ENCODE data around the gene DCC. TPM values are rescaled to one million over a fixed set of nuclear protein-coding genes. Genes with fewer than 3 reads are reported as not detected.

Gene DCC, protein sequence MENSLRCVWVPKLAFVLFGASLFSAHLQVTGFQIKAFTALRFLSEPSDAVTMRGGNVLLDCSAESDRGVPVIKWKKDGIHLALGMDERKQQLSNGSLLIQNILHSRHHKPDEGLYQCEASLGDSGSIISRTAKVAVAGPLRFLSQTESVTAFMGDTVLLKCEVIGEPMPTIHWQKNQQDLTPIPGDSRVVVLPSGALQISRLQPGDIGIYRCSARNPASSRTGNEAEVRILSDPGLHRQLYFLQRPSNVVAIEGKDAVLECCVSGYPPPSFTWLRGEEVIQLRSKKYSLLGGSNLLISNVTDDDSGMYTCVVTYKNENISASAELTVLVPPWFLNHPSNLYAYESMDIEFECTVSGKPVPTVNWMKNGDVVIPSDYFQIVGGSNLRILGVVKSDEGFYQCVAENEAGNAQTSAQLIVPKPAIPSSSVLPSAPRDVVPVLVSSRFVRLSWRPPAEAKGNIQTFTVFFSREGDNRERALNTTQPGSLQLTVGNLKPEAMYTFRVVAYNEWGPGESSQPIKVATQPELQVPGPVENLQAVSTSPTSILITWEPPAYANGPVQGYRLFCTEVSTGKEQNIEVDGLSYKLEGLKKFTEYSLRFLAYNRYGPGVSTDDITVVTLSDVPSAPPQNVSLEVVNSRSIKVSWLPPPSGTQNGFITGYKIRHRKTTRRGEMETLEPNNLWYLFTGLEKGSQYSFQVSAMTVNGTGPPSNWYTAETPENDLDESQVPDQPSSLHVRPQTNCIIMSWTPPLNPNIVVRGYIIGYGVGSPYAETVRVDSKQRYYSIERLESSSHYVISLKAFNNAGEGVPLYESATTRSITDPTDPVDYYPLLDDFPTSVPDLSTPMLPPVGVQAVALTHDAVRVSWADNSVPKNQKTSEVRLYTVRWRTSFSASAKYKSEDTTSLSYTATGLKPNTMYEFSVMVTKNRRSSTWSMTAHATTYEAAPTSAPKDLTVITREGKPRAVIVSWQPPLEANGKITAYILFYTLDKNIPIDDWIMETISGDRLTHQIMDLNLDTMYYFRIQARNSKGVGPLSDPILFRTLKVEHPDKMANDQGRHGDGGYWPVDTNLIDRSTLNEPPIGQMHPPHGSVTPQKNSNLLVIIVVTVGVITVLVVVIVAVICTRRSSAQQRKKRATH (N-terminal part only)
- not detected for total RNA-seq

DNA sequence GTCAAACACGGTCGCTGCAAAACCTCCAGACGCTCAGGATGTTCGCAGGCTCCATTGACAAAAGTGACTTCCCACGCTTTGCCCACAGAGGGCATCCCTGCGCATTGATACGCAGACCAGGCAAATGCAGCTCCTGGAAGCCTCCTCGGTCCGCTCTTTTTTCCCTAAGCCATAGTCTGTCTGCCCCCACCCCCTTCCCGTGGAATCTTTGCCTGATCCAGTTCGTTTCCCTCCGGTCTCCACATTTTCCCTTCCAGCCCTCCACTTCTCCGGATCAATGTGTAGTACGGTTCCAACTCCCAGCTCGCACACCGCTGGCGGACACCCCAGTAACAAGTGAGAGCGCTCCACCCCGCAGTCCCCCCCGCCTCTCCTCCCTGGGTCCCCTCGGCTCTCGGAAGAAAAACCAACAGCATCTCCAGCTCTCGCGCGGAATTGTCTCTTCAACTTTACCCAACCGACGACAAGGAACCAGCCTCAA lies at the start of gene DCC:
TSS of gene DCC (plus strand) at position 307 of the 481 bp plus-strand sequence. CDS start 591 bp downstream, outside the sequence.
- ATAC-seq (no peak), DNase-seq (ENCODE audit: low spot score in 2 of 2) (no peak)
- Mint-ChIP-seq H3K36me3 (peaks cover 18 to 30% of the 10 kb centered on the region in 2 donors), H3K27ac (no peak within 1 kb of the TSS), H3K9me3 (peaks cover 10 to 13% of the 10 kb centered on the region in 2 donors)

DNA sequence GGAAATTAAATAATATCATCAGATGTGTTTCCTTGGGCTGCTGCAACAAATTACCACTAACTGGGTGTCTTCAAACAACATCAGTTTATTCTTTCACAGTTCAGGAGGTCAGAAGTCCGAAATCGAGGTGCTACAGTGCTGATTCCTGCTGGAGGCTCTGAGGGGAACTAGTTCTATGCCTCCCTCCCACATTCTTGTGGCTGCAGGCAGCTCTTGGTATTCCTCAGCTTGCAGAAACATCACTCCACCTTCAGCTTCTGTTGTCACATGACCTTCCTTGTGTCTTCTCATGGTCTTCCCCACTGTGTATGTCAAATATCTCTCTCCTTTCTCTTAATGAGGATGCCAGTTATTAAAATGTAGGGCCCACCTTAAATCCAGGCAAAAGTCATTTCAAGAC lies 29.3 kb upstream of the DCC start:
- Mint-ChIP-seq H3K36me3 (no peaks in the 10 kb centered on the region), H3K9me3 (peaks cover 14 to 18% of the 10 kb centered on the region in 2 donors), H3K27ac (no peak overlapping the region)
- ATAC-seq (no peak), DNase-seq (ENCODE audit: low spot score in 2 of 2) (no peak)

DNA sequence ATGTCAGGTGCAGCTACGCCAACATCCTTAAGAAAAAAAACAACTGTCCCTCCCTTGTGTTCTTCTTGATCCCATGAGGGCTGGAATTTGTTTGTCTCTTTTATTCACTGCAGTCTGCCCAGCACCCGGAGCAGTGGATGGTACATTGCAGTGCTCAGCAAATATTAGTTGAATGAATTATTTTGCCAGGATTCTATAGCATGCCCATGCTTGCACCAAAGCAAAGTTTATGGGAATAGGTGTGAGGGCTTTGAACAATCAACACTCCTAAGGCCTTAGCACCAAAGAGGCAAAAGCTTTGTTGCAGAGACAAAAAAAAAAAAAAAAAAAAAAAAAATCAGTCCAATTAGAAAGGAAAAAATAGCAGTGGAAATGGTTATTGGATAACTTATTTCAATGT lies 28.7 kb upstream of the DCC start:
- Mint-ChIP-seq H3K27ac (no peak overlapping the region), H3K36me3 (no peaks in the 10 kb centered on the region), H3K9me3 (peaks cover 15 to 18% of the 10 kb centered on the region in 2 donors)

DNA sequence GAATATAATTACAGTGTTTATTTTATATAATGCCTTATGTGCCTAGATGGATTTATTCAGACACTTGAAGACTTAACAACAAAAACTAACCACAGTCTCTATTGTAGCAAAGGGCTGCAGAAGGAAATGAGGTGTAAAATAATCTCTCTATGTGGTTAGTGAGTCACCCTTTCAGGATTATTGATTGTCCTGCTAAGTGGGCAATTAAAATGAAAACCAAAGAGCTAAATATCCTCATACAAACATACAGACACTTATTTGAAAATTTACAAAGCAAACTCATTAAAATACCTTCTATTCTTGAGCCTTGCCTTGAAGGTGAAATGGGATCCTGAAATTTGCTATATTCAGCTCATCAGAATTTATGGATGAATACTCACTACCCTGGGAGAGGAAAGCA lies 27.7 kb upstream of the DCC start:
- ATAC-seq, result no peak

More for the DNA sequence above, 28.7 kb upstream of the DCC start:
- DNase-seq (ENCODE audit: low spot score in 2 of 2) (no peak), ATAC-seq (no peak)

DNA sequence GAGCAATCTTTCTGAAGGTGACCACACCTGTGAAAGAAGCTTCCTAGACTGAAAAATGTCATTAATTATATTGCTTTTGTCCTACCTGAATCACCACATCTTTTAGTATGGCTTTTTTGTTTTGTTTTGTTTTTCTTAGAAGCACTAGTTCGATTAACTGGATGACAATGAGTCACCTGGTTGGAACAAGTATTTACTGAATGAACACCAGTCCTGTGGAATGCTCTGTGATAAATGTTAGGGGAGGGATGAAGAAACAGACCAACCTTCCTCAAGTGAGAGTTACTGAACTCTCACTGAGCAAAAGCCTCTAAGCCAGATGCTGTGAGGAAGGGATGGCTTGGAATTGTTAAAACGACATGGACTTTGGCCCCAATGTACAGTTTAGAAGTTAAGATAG lies 26.8 kb upstream of the DCC start:
- DNase-seq (ENCODE audit: low spot score in 2 of 2) (no peak), ATAC-seq (no peak)
- Mint-ChIP-seq H3K36me3 (no peaks in the 10 kb centered on the region), H3K9me3 (peaks cover 14 to 16% of the 10 kb centered on the region in 2 donors), H3K27ac (no peak overlapping the region)

More for the DNA sequence above, 27.7 kb upstream of the DCC start:
- H3K27ac Mint-ChIP-seq, result no peak overlapping the region
- no peak for DNase-seq (ENCODE audit: low spot score in 2 of 2)
- H3K9me3 Mint-ChIP-seq, result peaks cover 14 to 16% of the 10 kb centered on the region in 2 donors
- no peaks in the 10 kb centered on the region for H3K36me3 Mint-ChIP-seq

DNA sequence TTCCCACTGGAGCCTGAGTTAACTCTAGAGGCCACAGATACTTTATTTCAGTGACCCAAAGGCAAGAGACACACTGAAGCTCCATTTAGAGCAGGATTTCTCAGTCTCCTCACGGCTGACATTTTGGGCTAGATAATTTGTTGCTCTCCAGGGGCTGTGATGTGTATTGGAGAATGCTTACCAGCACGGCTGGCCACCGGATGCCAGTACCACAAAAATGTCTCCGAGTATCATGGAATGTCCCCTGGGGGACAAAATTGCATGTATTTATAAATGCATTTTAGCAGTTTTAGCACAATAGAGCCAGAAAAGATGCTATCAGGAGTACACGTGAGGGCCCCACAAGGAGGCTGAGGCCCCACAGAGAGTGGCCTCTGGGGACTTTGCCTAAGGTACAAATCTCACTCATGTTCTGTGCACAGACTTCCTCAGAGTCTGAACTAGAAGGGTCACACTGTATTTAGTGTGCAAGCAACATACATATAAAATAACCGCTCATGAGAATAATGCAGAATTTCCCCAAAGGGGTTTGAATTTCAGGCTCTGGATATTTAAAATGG lies 20.5 kb upstream of the DCC start:
- DNase-seq (ENCODE audit: low spot score in 2 of 2) (no peak), ATAC-seq (no peak)
- no peak overlapping the region for H3K27ac Mint-ChIP-seq
- H3K9me3 Mint-ChIP-seq, result peaks cover 4 to 6% of the 10 kb centered on the region in 2 donors
- H3K36me3 Mint-ChIP-seq, result no peaks in the 10 kb centered on the region

DNA sequence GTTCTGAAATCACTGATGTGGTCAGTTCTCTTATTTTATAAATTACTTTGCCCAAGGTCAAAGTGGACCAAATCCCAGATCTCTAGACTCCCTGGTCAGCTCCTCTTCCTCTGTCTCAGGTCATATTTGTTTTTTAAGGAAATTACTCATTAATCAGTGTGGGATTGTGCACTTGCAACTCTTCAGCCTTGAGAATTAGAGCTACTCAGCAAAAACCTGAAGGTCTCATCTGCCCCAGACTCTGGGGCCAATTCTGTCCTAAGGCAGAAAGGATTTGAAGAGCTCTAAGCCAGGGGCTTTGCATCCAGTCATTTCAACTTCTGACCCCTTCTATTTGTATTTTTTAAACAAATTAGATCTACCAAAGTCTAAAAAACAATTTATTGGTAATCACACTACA lies 17.7 kb upstream of the DCC start:
- ATAC-seq (no peak), DNase-seq (ENCODE audit: low spot score in 2 of 2) (no peak)
- H3K36me3 Mint-ChIP-seq, result no peaks in the 10 kb centered on the region
- no peaks in the 10 kb centered on the region for H3K9me3 Mint-ChIP-seq
- no peak overlapping the region for H3K27ac Mint-ChIP-seq

DNA sequence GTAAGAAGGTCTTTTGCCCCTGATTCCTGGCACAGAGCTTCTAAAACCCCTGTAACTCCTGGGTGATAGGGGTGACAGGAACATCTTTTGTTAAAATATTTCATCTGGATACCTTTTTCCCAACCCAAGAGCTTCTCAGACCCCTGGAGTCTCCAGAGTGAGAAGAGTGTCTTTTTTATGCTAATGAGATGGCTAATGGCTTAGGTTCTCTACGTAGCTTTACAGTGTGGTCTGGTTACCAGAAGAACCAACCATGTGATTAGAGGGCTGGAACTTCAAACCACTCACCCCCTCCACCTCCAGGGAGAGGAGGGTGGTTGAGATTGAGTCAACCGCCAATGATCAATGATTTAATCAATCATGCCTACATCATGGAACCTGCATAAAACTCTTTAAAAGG lies 16.2 kb upstream of the DCC start:
- DNase-seq (ENCODE audit: low spot score in 2 of 2) (no peak), ATAC-seq (no peak)
- Mint-ChIP-seq H3K27ac (no peak overlapping the region), H3K36me3 (no peaks in the 10 kb centered on the region), H3K9me3 (peaks cover 0 to 5% of the 10 kb centered on the region in 2 donors)

DNA sequence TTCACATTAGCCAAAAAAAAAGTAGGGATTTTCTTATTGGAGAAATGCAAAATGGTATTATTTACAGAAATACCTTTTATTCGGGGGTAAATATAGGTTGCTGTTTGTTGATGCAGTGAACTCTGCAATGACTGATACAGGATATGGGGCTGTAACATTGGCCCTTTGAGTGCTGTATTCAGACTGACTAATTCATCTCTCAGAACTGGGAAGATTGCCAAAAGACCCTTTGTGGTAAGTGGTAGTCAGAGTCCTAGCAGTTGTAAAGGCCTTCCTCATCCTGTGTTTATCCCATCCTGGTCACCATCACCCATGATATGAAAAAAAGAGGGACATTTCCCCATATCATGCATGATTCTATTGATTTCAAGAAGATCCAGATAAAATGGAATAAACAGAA lies 14.0 kb upstream of the DCC start:
- DNase-seq (ENCODE audit: low spot score in 2 of 2) (no peak), ATAC-seq (no peak)
- Mint-ChIP-seq H3K9me3 (peaks cover 0 to 5% of the 10 kb centered on the region in 2 donors), H3K36me3 (no peaks in the 10 kb centered on the region), H3K27ac (no peak overlapping the region)

DNA sequence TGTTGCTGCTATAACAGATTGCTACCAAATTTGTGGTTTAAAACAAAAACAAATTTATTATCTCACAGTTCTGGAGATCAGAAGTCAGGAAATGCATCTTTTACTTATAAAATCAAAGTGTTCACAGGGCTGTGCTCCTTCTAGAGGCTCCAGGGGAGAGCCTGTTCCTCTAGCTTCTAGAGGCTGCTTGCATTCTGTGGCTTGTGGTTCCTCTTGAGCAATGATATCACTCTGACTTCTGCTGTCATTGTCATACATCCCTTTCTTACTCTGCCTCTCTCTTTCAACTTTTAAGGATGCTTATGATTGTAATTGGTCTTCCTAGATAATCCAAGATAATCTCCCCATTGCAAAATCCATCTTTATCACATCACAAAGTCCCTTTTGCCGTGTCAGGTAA lies 6.1 kb upstream of the DCC start:
- H3K36me3 Mint-ChIP-seq, result peaks cover 0 to 5% of the 10 kb centered on the region in 2 donors
- no peak overlapping the region for H3K27ac Mint-ChIP-seq
- DNase-seq (ENCODE audit: low spot score in 2 of 2), result no peak
- H3K9me3 Mint-ChIP-seq, result peaks cover 4 to 16% of the 10 kb centered on the region in 2 donors
- no peak for ATAC-seq

DNA sequence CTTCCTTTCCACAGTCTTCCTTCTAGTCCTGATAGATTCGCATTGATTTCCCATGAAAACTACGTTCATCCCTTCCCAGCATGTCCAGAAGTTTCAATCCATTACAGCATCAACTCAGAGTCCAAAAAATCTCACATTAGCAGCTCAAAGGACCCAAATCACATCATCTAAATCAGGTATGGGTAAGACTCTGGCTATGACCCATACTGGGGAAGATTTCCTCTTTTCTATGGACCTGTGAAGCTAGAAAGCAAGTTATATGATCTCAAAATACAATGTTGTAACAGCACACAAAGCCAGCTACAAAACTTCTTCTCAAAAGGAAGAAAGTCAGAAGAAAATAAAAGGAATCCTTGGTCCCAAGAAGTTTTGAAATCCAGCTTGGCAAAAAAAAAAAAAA lies 5.7 kb upstream of the DCC start:
- ATAC-seq, result no peak
- Mint-ChIP-seq H3K9me3 (peaks cover 4 to 16% of the 10 kb centered on the region in 2 donors), H3K27ac (no peak overlapping the region), H3K36me3 (peaks cover 0 to 10% of the 10 kb centered on the region in 2 donors)
- DNase-seq (ENCODE audit: low spot score in 2 of 2), result no peak

DNA sequence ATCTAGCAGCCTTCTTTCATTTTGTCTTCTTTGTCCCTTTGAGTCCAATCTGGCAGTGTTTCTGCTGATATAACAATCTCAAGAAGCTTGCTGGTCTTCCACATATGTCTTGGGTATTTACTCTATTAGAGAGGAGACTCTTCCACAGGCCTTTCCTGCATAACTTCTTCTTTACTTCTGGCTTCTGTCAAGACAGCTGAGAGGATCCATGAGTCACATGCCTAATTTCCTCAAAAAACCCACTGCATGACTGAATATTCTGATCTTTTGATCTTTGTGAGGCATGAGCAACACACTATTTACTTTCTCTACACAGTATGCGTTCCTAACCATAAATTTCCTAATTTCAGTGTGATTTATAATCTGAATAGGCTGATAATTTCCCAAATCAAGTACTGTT lies 5.1 kb upstream of the DCC start:
- peaks cover 4 to 16% of the 10 kb centered on the region in 2 donors for H3K9me3 Mint-ChIP-seq
- no peak for DNase-seq (ENCODE audit: low spot score in 2 of 2)
- ATAC-seq, result no peak
- peaks cover 2 to 10% of the 10 kb centered on the region in 2 donors for H3K36me3 Mint-ChIP-seq
- no peak overlapping the region for H3K27ac Mint-ChIP-seq

DNA sequence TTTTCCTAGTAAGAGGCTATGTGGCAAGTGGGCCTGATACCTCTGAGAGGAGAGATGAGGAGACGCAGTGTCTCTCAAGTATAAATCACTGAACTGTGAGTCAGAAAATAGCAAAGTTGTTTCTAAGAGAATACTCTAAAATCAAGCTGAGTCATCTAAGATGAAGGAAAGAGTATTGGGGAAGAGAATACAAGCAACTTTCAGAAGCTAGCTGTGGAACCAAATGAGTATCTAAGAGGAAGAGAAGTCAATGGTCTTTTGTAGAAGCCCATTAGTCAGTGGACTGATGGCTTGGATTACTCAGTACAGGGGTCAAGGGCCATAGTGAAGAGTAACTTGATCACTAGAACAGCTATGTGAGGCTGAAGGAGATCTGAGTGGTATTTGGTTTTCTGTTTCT lies 2.7 kb upstream of the DCC start:
- DNase-seq (ENCODE audit: low spot score in 2 of 2), result no peak
- H3K9me3 Mint-ChIP-seq, result peaks cover 10 to 16% of the 10 kb centered on the region in 2 donors
- peaks cover 18 to 30% of the 10 kb centered on the region in 2 donors for H3K36me3 Mint-ChIP-seq

DNA sequence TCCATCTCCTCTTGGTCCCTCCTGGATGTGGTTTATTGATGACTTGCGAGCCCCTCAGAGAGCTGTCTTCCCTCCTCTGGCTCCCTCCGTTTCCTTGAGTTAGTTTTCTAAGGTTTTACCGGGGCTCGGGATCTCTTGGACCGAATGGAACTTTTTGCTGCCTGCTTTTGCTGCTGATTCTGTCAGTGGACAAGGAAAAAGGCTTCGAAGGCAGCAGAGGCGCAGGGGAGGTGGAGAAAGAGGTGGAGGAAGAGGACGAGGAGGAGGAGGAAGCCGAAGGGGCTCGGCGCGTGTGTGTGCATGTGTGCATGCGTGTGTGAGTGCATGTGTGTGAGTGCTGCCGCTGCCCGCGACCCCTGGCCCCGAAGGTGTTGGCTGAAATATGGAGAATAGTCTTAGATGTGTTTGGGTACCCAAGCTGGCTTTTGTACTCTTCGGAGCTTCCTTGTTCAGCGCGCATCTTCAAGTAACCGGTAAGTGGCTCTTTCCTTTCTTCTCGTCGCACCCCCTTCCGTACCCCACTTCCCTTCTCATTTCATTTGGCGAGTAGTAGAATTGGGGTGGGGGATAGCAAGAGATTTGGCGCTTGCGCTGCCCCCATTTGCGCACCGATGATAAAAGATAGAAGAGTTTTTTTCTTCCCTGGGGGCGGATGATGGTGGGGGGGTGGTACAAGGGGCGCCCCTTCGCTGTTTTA lies 557 bp downstream of the DCC start:
- Mint-ChIP-seq H3K9me3 (peaks cover 10 to 12% of the 10 kb centered on the region in 2 donors), H3K36me3 (peaks cover 18 to 30% of the 10 kb centered on the region in 2 donors), H3K27ac (no peak overlapping the region)
- DNase-seq (ENCODE audit: low spot score in 2 of 2) (no peak), ATAC-seq (no peak)

More for the DNA sequence above, 2.7 kb upstream of the DCC start:
- no peak overlapping the region for H3K27ac Mint-ChIP-seq
- no peak for ATAC-seq

DNA sequence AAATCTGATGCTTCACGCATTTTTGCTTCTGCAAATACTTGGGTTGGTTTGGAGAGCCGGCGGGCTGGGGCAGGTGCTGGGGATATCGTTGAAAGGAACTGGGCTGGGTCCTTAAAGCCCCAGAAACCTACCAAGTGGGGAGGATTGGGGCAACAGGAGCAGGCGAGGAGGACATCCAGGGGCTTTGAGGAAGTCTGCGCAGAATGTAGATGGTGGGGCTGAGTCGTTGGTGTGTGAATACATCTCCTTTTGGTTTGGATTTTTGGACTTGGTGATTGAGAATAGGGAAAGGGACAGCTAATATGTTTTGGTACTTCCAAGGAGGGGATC lies 1.1 kb downstream of the DCC start:
- no peak overlapping the region for H3K27ac Mint-ChIP-seq

More for the DNA sequence above, 1.1 kb downstream of the DCC start:
- ATAC-seq (no peak), DNase-seq (ENCODE audit: low spot score in 2 of 2) (no peak)
- Mint-ChIP-seq H3K9me3 (peaks cover 7 to 10% of the 10 kb centered on the region in 2 donors), H3K36me3 (peaks cover 18 to 30% of the 10 kb centered on the region in 2 donors)

All from activated naive CD4-positive, alpha-beta T cell treated with anti-CD3 and anti-CD28 coated beads, Interleukin-2, amount 50 U/mL, for 72 hours (primary cell).